Amniotic stem cell (primary cell): ENCODE data around the gene C3orf18.

Experiments used
- DNase-seq: peaks from one replicate; lab custom pipeline; 2025; lab: John Stamatoyannopoulos, UW

The C3orf18 gene

GRCh38 chr3:50603261-50604109, 35.9 kb upstream of the C3orf18 start:
- no peak for DNase-seq

DNA sequence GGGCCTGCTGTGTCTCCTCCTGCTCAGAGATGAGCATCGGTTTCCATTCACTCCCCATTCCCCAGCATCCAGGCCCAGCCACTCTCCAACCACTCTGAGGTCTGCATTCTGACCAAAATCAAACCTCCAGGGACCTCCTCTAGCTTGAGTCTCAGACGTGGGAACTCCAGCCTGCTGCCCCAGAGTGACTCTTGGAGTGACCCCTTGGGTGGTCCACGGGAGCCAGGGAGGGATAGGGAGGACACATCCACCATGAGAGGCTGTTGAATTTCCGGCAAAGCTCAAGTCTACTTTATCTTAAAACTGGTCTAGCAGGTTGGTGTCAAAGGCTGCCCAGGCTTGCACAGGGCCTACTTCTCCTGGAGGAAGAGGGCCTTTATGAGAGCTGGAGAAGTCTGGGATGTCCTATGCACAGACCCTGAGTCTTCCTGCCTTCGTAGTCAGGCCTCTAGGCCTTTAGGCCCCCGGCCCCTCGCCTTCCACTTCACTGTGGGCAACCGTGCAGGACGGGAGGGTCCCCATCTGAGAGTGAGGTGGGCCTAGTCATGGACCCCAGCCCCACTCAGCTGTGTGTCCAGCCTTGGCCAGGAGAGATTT, 35.1 kb upstream of the C3orf18 start:
- DNase-seq, result no peak

GRCh38 chr3:50600841-50601591, 33.5 kb upstream of the C3orf18 start:
- peak; percentile 16 for DNase-seq

GRCh38 chr3:50600141-50600753, 32.7 kb upstream of the C3orf18 start:
- DNase-seq, result no peak

GRCh38 chr3:50599716-50600118, 32.2 kb upstream of the C3orf18 start:
- no peak for DNase-seq

GRCh38 chr3:50599115-50599715, 31.7 kb upstream of the C3orf18 start:
- no peak for DNase-seq

GRCh38 chr3:50594253-50594785, 26.8 kb upstream of the C3orf18 start:
- DNase-seq, result no peak

DNA sequence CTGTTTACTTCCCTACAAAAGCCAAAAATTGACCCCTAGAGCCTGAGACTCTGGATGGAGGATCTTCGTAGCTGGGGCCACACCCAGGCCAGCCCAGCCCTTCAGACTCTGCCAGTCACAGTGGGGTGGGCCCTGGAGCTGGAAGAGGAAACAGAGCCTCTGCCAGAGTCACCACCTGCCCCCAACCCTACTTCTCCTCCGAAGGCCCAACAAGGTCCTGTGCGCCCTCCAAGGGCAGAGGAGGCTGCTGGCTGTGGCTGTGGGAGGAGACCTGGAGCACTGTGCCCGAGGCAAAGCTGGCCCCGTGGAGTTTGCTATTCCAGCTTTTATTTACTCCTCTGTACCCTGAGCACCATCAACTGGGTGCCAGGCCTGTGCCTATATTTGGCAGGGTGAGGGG, 25.0 kb upstream of the C3orf18 start:
- DNase-seq, result no peak

DNA sequence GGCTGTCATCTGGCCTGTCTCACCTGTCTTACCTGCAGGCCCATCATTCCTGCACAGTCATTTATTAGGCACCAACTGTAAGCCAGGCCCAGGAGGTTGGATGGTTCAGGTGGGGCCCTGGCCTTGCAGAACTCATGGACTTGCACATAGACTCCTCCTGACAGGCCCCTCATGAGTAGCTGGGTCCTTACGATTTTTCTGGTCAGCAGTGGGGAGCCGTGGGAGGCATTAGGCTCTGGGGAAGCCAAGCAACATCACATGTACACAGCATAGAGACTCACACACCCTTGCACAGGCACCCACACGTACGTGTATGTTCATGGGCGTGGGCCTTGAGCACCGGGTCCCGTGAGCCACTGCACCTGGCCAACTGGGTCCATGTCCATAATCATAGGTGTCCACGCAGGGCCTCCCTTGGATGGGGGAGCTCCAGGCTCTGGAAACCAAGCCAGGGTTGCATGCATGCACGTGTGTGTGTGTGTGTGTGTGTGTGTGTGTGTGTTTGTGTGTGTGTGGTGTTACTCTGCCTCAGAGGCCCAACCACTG, 23.7 kb upstream of the C3orf18 start:
- DNase-seq, result no peak

DNA sequence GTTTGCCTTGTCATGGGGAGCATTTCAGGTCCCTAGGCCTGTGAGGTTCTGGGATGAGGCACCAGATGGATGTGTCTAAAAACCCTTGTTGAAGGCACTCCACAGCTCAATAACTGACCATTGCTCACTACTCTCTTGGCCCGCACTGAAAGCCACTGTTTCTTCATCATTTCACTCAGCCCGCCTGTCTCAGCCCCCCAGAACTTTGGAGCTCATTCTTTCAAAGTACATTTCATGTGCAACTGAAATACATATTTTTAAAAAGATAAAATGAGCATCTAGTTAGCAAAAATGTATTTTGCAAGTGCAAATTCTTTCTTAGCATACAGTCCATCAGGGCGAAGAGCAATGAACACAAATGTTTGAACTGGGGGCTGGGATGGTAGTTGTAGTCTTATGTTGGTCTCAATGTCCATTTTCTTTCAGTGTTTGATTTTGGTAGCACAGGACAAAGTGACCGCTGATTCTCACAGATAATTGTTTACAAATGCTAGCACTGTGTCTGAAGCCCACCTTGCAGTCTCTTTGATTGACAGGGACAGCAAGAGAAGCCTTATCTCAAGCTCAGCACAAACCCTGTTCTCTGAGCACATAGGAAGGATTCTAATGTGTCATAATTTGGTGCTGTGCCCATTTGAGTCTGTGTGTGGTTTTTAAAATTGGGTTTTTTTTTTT, 21.3 kb upstream of the C3orf18 start:
- no peak for DNase-seq

DNA sequence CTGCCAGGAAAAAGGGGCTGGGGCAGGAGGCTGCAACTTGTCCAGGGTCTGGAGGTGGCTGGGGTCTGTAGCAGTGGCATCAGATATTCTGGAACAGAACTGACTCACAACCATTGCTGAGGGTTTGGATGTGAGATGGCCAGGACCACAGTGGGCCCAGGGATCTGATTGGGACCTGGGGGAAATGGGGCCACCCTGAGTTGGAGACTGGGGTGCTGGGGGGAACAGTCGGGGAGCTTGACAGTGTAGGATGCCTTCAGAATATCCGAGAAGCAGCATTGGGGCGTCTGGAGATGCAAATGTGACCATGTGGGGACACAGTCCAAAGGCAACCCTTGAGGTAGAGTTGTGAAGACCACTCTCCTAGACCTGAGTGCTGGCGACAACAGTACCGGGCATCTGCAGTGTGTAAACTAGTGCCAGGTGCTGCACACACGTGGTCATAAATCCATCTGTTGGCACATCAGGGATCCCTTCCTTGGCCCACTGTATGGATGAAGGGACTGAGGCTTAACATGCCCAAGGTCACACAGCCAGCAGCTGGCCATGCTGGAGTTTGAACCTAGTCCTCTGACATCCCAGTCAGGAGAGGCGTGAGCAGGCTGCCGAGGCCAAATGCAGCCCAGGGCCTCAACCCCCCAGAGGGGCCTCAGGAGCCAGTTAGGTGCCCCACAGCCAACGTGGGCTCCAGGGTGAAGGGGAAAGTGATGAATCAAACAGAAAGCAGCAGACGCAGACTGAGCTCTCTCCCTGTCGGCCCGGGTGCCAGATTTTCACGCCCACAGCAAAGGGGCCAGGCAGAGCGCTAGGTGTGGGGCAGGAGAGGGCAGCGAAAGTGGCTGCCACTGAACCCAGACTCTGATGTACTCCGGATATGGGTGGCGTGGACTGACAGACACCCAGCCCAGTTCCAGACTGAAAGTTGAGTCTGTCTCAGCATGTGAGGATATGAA, 20.5 kb upstream of the C3orf18 start:
- DNase-seq, result no peak

DNA sequence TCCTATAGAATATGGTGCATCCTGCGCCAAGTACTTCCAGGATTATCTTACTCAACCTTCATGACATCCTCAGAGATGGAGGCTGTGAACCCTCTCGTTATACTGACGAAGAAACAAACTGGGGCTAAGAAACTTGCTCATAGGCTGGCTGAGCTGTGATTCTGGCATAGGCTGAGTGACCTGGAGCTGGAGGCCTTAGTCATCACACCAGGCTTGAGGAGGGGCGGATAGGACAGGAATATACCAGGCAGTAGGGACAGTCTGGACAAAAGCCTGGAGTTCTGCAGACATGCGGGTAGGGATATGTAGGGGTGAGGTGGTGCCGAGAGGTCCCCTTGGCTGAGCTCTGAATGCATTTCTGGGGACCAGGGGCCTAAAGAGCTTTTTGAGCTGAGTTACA, 19.8 kb upstream of the C3orf18 start:
- DNase-seq, result no peak

DNA sequence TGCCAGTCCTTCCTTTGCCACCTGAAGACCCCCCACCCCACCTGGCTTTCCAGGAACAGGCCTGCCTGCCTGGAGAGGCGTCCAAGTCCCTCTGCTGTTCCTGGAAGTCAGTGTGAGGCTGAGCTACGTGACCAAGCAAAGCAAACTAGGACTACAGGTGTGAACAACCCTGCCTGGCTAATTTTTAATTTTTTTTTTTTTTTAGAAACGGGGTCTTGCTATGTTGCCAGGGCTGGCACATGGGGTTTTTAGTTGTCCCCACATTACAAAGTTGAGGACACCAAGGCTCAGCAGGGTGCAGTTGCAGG, 19.2 kb upstream of the C3orf18 start:
- no peak for DNase-seq

- DNase-seq, result no peak
Observed at GRCh38 chr3:50585919-50586762, 18.6 kb upstream of the C3orf18 start.

GRCh38 chr3:50584391-50584790, 16.8 kb upstream of the C3orf18 start:
- no peak for DNase-seq

- no peak for DNase-seq
Observed at GRCh38 chr3:50583897-50584296, 16.4 kb upstream of the C3orf18 start.

DNA sequence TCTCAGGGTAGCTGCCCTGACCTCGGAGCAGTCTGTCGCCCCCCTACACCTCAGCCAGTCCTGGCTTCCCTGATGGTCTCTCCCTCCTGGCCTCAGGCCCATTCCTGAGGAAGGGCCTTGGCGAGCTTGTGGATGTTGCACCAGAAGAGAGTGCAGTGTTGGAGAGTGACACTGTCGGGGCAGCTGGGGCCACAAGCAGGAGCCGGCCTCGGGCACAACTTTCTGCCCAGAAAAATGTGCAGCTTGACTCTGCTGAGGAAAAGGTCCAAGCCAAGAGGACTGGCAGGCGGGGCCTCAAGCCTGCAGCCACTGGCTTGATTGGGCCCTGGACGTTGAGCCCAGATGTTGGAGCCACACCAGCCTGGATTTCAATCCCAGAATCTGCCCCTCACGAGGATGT, 14.5 kb upstream of the C3orf18 start:
- no peak for DNase-seq

GRCh38 chr3:50581459-50581842, 13.9 kb upstream of the C3orf18 start:
- DNase-seq, result no peak
